HL-60 (cell line): Measurements from ENCODE around the gene SPATS2L.

Source experiments
- DNase-seq, 2 experiments: peaks; one replicate each; pipeline ENCODE4 v3.0.0-alpha.2; 2010 to 2020; ENCODE audit warnings: low read depth in 1 of 2, low spot score in 1 of 2
- H3K27ac ChIP-seq: fragments of 250-450 bp; sonication (Bioruptor Pico); replicated peaks from 2 replicates; pipeline ENCODE4 v1.5.1; 2020; ENCODE audit warnings: mild to moderate bottlenecking, moderate library complexity
- H3K27me3 ChIP-seq: fragments of 250-450 bp; sonication (Bioruptor Pico); 2 replicates; pipeline ENCODE4 v1.5.1; 2021; ENCODE audit warnings: mild to moderate bottlenecking, moderate library complexity; ENCODE audit not compliant: insufficient read depth, poor library complexity, severe bottlenecking
- H3K4me3 ChIP-seq: replicated peaks from 2 replicates; pipeline ENCODE4 v1.5.1; 2011; ENCODE audit warnings: mild to moderate bottlenecking, control low read depth, low read length; ENCODE audit not compliant: insufficient read depth
- GABPA ChIP-seq: IDR thresholded peaks from 2 replicates; pipeline ENCODE4 v1.6.1; 2012; ENCODE audit warnings: low read depth
- POLR2AphosphoS5 ChIP-seq: IDR thresholded peaks from 2 replicates; pipeline ENCODE4 v1.6.1; 2012; ENCODE audit warnings: low read depth
- REST ChIP-seq: IDR thresholded peaks from 2 replicates; pipeline ENCODE4 v1.6.1; 2012; ENCODE audit warnings: low read depth; ENCODE audit not compliant: insufficient replicate concordance
- SPI1 ChIP-seq: IDR thresholded peaks from 2 replicates; pipeline ENCODE4 v1.6.1; 2012; ENCODE audit warnings: low read depth, mild to moderate bottlenecking, borderline replicate concordance
- TF ChIP-seq, protein P1 (sequence below): IDR thresholded peaks from one replicate; pipeline ENCODE4 v1.5.1; 2011; ENCODE audit warnings: low read length, control low read depth, inconsistent platforms; ENCODE audit not compliant: insufficient read depth

SPATS2L gene

DNA sequence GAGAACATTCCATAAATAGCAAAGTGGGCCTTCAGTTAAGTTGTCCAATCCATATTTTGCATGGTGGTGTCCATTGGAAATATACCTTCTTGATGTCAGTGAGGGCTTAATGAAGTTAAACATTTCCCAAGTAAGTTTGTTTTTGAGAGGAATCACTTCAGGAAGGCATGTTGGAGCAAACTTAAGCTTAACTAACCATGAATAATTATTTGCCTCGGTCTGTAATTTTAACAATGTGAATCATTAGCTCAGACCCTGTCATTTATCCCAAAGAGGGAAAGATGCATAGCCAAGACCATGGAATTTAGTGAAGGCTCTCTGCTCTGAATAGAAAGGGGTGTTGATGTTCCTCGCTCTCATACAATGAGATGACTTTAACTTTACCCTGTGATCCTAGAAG, 47.4 kb downstream of the SPATS2L start:
- DNase-seq: no peak
- Histone ChIP-seq H3K27ac (no peak overlapping the region), H3K27me3 (peaks cover 10% of the 10 kb centered on the region), H3K4me3 (no peak overlapping the region)
- TF ChIP-seq, protein P1, sequence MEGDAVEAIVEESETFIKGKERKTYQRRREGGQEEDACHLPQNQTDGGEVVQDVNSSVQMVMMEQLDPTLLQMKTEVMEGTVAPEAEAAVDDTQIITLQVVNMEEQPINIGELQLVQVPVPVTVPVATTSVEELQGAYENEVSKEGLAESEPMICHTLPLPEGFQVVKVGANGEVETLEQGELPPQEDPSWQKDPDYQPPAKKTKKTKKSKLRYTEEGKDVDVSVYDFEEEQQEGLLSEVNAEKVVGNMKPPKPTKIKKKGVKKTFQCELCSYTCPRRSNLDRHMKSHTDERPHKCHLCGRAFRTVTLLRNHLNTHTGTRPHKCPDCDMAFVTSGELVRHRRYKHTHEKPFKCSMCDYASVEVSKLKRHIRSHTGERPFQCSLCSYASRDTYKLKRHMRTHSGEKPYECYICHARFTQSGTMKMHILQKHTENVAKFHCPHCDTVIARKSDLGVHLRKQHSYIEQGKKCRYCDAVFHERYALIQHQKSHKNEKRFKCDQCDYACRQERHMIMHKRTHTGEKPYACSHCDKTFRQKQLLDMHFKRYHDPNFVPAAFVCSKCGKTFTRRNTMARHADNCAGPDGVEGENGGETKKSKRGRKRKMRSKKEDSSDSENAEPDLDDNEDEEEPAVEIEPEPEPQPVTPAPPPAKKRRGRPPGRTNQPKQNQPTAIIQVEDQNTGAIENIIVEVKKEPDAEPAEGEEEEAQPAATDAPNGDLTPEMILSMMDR: no peak

GRCh38 chr2:200354833-200355751, 48.6 kb downstream of the SPATS2L start:
- H3K27me3 ChIP-seq: peaks cover 10% of the 10 kb centered on the region
- TF ChIP-seq REST: no peak
- TF ChIP-seq, protein P1: no peak
- no peak for TF ChIP-seq GABPA
- TF ChIP-seq POLR2AphosphoS5: no peak
- no peak for TF ChIP-seq SPI1
- no peak overlapping the region for H3K4me3 ChIP-seq
- no peak for DNase-seq
- no peak overlapping the region for H3K27ac ChIP-seq

DNA sequence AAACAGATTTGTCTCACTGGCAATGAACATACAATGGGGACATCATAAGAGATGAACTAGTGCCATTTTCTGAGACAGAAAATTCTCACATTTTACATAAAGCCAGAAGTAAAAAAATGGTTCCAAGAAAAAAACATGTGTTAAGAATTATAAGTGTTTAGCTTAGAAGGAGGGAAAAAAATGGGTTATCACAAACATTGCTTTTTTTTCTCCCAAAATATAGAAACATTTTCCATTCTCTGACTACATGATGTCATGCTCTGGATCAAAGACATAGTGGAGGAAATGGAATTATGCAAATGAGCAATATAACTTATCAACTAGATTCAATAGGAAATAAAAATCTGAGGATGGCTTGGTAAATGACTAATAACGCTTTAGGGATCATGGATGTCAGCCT, 49.8 kb downstream of the SPATS2L start:
- no peak for TF ChIP-seq GABPA
- TF ChIP-seq POLR2AphosphoS5: no peak
- TF ChIP-seq, protein P1: no peak
- TF ChIP-seq SPI1: no peak
- TF ChIP-seq REST: no peak
- peaks cover 10% of the 10 kb centered on the region for H3K27me3 ChIP-seq
- H3K27ac ChIP-seq: no peak overlapping the region
- H3K4me3 ChIP-seq: no peak overlapping the region
- no peak for DNase-seq
